ENCODE measurements around the gene ATXN7.

The ATXN7 gene

GRCh38 chr3:63970631-63971475 is 107.2 kb downstream of the ATXN7 start:
- Histone ChIP-seq H3K9ac (ENCODE audit: low read depth, low read length, poor library complexity, severe bottlenecking) (peak overlapping the region; percentile 84), H3K9me3 (ENCODE audit: insufficient read depth, low read depth, low read length) (no peaks in the 10 kb centered on the region), H3F3A (ENCODE audit: low read depth) (peaks cover 23% of the 10 kb centered on the region), H3K4me2 (ENCODE audit: low read depth, low read length, poor library complexity, severe bottlenecking) (peak overlapping the region; percentile 96), H3K4me1 (ENCODE audit: insufficient read depth, low read length, poor library complexity, severe bottlenecking) (peaks cover 71% of the 10 kb centered on the region), H4K20me1 (ENCODE audit: insufficient read depth, low read length, poor library complexity, severe bottlenecking) (peaks cover 64% of the 10 kb centered on the region), H2AFZ (ENCODE audit: low read length) (no peak overlapping the region), H3K4me3 (ENCODE audit: low read length, poor library complexity, severe bottlenecking) (peak overlapping the region; percentile 82), H3K79me2 (ENCODE audit: insufficient read depth, low read length) (peaks cover 83% of the 10 kb centered on the region), H3K36me3 (ENCODE audit: insufficient read depth, low read length) (peaks cover 11% of the 10 kb centered on the region; the same call in 1 of the 2 replicates), H3K27me3 (ENCODE audit: insufficient read depth, low read length, poor library complexity, severe bottlenecking) (no peaks in the 10 kb centered on the region), H3K9me2 (replicated peaks; ENCODE audit: low read depth, low read length) (no peaks in the 10 kb centered on the region)
- TF ChIP-seq EZH2phosphoT487 (IDR thresholded peaks at IDR 0.05; ENCODE audit: borderline replicate concordance) (no peak), CTCF (conservative IDR thresholded peaks at IDR 0.05; ENCODE audit: low read length) (no peak)

DNA sequence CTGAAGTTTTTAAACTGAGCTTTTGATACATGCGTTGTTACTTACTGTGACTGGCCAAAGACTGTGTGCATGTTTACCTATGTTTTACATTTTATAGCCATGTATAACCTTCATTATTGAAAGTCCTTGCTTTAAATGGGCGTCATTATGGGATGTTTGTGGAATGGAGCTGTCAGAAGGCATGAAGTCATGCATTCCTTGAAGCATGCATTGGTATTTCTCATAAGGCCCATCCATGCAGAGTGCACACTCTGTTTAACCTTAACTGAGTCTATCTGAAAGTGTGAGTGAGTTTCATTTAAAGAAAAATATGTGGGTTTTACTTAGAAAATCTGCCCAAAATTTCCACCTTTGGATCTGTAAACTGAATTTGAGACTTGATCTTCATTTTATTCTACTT is 108.5 kb downstream of the ATXN7 start:
- peaks cover 74% of the 10 kb centered on the region for H4K20me1 ChIP-seq (ENCODE audit: insufficient read depth, low read length, poor library complexity, severe bottlenecking)
- no peaks in the 10 kb centered on the region for H3K27me3 ChIP-seq (ENCODE audit: insufficient read depth, low read length, poor library complexity, severe bottlenecking)
- no peaks in the 10 kb centered on the region for H3K9me3 ChIP-seq (ENCODE audit: insufficient read depth, low read depth, low read length)
- no peaks in the 10 kb centered on the region for H3K9me2 ChIP-seq (replicated peaks; ENCODE audit: low read depth, low read length)
- no peak overlapping the region for H3K9ac ChIP-seq (ENCODE audit: low read depth, low read length, poor library complexity, severe bottlenecking)
- H3K36me3 ChIP-seq (ENCODE audit: insufficient read depth, low read length): peaks cover 11% of the 10 kb centered on the region; the same call in 1 of the 2 replicates
- TF ChIP-seq CTCF (conservative IDR thresholded peaks at IDR 0.05; ENCODE audit: low read length): no peak
- TF ChIP-seq EZH2phosphoT487 (IDR thresholded peaks at IDR 0.05; ENCODE audit: borderline replicate concordance): no peak
- H3K4me2 ChIP-seq (ENCODE audit: low read depth, low read length, poor library complexity, severe bottlenecking): peak overlapping the region; percentile 36
- H3K4me3 ChIP-seq (ENCODE audit: low read length, poor library complexity, severe bottlenecking): no peak overlapping the region
- peaks cover 16% of the 10 kb centered on the region for H3F3A ChIP-seq (ENCODE audit: low read depth)
- no peak overlapping the region for H2AFZ ChIP-seq (ENCODE audit: low read length)
- peaks cover 84% of the 10 kb centered on the region for H3K79me2 ChIP-seq (ENCODE audit: insufficient read depth, low read length)
- peaks cover 62% of the 10 kb centered on the region for H3K4me1 ChIP-seq (ENCODE audit: insufficient read depth, low read length, poor library complexity, severe bottlenecking)

- no peak overlapping the region for H3K9ac ChIP-seq (ENCODE audit: low read depth, low read length, poor library complexity, severe bottlenecking)
- H3K4me1 ChIP-seq (ENCODE audit: insufficient read depth, low read length, poor library complexity, severe bottlenecking): peaks cover 57% of the 10 kb centered on the region
- TF ChIP-seq CTCF (conservative IDR thresholded peaks at IDR 0.05; ENCODE audit: low read length) (no peak), EZH2phosphoT487 (IDR thresholded peaks at IDR 0.05; ENCODE audit: borderline replicate concordance) (no peak)
- H3K36me3 ChIP-seq (ENCODE audit: insufficient read depth, low read length): peaks cover 11% of the 10 kb centered on the region; the same call in 1 of the 2 replicates
- H3K9me3 ChIP-seq (ENCODE audit: insufficient read depth, low read depth, low read length): no peaks in the 10 kb centered on the region
- no peaks in the 10 kb centered on the region for H3K9me2 ChIP-seq (replicated peaks; ENCODE audit: low read depth, low read length)
- no peak overlapping the region for H3K4me3 ChIP-seq (ENCODE audit: low read length, poor library complexity, severe bottlenecking)
- peak overlapping the region; percentile 36 for H3K4me2 ChIP-seq (ENCODE audit: low read depth, low read length, poor library complexity, severe bottlenecking)
- H3K27me3 ChIP-seq (ENCODE audit: insufficient read depth, low read length, poor library complexity, severe bottlenecking): no peaks in the 10 kb centered on the region
- peaks cover 9% of the 10 kb centered on the region for H3F3A ChIP-seq (ENCODE audit: low read depth)
- no peak overlapping the region for H2AFZ ChIP-seq (ENCODE audit: low read length)
- H3K79me2 ChIP-seq (ENCODE audit: insufficient read depth, low read length): peaks cover 92% of the 10 kb centered on the region
- peaks cover 82% of the 10 kb centered on the region for H4K20me1 ChIP-seq (ENCODE audit: insufficient read depth, low read length, poor library complexity, severe bottlenecking)
These were observed 109.3 kb downstream of the ATXN7 start for GRCh38 chr3:63972987-63973386.

Data from Loucy (cell line).